GF-D8 (cell line): ENCODE measurements around the gene TP53I11.

Experiments used
- DNase-seq: peaks from one replicate; lab custom pipeline; 2025; lab: John Stamatoyannopoulos, UW

TP53I11 gene

GRCh38 chr11:44939673-44940395, 10.8 kb downstream of the TP53I11 start:
- no peak for DNase-seq

DNA sequence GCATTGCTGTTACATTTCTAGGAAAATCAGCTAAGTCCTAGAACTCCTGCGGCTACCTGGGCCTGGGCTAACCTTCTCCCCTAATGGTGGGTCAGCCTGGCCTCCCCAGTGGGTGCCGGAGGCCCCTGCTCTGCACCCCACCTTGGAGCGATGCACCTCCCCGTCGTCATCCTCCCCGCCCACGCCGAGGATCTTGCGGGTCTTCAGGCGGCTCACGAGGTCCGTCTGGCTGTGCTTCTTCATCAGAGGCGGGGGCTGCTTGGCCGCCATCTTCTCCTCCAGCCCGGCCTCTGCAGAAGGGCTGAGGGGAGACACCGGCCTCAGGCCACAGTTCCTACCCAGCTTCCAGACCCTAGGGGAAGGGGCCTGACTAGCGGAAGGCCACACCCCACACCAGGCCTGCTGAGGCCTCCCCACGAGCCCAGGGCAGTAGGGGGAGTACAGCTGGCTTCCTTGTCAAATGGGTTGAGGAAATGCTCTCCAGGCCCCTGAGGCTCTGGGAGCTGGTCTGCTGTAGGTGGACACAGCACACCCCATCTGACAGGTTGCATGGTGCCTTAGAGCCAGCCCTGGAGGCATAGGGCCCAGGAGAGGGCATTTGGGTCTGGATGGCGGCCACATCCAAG, 12.5 kb downstream of the TP53I11 start:
- no peak for DNase-seq

DNA sequence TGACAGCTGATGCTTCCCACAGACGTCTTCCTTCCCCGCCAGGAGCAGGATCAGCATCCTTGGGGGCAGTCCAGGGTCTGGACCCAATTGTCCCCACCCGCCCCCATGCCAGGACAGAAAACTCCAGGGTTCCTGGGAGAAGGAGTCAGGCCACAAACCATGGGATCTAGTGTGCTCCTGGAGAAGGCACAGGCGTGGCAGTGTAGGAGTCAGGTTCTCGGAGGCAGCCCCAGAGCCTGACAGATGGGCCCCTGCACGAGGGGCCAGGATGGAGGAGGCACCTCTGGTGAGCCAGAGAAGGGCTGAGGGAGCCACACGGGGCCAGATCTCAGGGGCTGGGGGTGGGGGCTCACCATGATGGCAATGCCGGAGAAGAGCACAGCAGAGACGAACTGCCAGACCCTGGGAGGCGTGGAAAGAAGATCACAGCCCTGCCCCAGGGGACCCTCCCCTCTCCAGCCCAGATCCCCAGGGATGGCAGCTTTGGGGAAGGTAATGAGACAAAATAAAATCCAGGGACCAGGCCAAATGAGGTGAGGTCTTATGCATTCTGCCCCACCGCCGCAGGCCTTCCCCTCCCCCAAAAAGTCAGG, 13.6 kb downstream of the TP53I11 start:
- no peak for DNase-seq

DNA sequence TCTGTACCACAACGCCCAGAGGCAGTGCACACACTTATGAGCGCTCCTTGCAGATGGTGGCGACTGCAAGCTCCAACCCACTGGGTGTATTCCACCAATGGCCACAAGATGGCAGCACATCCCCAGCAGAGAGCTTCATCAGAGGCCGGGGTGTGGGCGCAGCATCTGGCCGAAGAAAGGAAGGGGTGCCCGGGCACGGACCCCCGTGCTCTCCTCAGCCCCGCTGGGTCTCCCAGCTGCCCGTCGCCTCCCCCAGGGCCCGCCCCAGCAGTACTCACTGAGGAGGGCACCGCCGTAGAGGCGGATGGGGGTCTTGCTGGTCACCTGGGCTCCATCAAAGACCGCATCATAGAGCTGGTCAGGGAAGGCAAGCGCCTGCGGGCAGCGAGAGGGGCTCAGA, 14.2 kb downstream of the TP53I11 start:
- DNase-seq: no peak

DNA sequence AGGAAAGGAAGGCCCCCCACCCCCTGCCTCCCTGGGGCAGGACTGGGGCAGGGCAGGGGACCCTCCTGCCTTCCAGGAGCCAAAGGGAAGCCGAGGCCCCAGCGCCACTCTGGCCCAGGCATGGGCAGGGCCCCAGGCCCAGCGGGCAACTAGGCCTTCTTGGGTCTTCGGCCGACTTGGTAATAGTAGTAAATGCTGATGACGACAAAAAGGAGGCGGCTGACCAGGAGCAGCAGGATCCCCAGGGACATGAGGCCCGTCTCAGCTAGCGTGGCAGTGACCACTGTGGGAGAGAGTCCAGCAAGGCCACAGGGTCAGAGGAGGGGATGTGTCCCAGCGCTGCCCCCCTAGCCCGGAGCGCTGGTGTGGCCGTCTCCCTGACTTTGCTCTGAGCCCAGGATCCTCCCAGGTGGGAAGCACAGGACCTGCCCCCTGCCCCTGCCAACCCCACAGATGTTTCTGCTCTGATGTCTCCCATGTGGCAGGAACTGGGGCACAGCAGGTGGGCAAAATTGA, 15.9 kb downstream of the TP53I11 start:
- no peak for DNase-seq

DNA sequence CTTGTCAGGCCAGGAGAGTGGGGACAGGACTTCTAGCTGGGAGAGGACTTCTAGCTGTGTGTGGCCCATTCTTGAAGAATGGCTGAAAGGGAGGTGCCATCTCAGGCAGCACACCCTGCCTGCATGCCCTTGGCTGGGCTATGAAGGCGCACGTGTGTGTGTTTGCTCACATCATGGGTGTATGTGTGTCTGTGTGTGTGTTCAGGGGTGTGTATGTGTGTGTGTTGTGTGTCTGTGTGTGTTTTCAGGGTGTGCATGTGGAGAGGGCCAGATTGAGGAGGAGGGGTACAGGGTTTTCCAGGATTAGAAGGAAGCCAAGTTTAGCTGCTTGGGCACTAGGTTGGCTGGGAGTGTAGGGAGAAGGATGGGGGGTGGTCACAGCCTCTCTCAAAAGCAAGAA, 16.6 kb downstream of the TP53I11 start:
- no peak for DNase-seq

- no peak for DNase-seq
Measured at GRCh38 chr11:44931466-44931865, 19.2 kb downstream of the TP53I11 start.

DNA sequence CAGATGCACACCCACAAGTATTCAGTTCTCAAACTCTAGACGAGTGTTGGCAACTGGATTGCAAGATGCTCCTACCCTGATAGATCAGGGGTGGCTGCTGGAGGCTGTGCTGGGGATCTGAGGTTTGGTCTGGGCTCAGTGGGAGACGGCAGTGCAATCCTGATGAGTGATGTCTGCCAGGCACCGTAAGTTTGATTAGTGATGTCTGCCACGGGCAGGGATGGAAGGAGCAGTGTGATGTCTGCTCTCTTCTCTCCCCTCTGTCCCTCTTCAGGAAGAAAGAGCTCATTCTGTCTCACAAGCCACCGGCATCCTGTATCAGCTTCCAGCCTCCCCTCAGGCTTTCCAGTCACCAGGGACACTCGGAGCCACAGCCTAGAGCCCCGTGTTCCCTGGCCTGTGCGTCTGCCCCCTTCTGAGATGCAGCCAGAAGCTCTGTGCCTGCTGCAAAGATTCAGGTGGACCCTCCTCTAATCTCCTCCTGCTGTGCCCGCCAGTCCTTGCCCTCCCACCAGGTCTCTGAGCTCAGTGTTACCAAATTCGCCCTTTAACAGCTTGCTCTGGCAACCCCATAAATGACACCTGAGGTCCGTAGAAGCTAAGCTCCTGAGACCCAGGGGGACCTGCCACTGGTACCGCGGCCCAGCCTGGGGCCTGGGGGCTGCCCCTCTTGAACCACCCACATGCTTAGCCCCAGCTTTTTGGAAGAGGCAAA, 19.9 kb downstream of the TP53I11 start:
- no peak for DNase-seq

GRCh38 chr11:44928816-44929215, 21.9 kb downstream of the TP53I11 start:
- DNase-seq: no peak

DNA sequence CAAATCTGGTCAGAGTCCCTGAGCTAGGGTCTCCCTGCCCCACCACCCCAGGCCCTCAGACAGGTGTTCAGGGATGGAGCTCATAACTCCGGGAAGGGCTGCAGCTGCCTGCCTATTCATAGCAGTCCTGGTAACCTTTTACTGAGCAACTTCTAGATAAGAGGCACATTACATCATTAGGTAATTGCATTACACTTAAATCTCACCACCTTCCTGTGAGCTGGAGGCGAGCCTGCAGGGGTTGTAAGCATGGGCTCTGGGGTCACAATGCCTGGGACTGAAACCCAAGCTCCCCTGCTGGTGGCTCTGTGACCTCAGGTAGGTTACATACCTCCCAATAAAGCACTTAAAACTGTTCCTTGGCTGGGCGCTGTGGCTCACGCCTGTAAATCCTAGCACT, 22.5 kb downstream of the TP53I11 start:
- DNase-seq: no peak

GRCh38 chr11:44927174-44927661, 23.5 kb downstream of the TP53I11 start:
- DNase-seq: no peak

DNA sequence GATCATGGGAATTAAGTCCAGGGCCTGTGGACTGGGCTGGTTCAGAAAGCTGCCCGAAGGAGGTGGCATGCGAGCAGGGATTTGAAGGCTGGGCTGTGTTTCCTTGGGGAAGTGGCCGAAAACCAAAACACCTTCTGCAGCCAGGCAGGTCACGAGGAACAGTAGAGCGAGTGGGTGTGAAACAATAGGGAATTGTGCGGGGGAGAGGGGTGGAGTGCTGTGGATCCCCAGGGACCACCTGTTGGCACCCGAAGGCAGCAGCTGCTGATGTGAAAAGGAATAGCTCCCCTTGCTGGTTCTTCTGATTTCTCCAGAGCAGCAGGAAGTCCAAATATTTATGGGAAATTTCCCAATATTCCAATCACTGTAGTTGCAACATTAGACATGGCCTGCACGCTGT, 24.6 kb downstream of the TP53I11 start:
- no peak for DNase-seq

GRCh38 chr11:44923806-44924205, 26.9 kb downstream of the TP53I11 start:
- no peak for DNase-seq

- no peak for DNase-seq
Measured at GRCh38 chr11:44923115-44923514, 27.6 kb downstream of the TP53I11 start.

DNA sequence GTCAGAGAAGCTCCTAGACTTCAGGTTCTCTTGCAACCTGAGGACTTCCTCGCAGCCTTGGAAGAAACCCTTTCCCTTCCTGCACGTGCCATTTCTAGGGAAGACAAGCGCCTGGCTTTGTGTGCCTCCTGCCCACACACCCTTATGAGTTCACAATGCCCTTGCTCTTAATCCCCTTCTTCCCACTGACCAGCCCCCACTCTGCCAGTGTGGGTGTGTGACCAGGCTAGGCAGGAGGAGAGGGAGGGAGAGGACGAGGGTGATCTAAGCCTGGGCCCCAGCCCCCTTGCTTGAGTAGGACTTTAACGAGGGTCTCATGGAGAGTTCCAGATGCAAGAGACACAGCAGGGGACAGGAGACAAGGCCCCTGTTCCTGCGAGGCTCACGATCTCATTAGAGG, 30.2 kb downstream of the TP53I11 start:
- DNase-seq: no peak

- no peak for DNase-seq
Measured at GRCh38 chr11:44917741-44918140, 32.9 kb downstream of the TP53I11 start.

DNA sequence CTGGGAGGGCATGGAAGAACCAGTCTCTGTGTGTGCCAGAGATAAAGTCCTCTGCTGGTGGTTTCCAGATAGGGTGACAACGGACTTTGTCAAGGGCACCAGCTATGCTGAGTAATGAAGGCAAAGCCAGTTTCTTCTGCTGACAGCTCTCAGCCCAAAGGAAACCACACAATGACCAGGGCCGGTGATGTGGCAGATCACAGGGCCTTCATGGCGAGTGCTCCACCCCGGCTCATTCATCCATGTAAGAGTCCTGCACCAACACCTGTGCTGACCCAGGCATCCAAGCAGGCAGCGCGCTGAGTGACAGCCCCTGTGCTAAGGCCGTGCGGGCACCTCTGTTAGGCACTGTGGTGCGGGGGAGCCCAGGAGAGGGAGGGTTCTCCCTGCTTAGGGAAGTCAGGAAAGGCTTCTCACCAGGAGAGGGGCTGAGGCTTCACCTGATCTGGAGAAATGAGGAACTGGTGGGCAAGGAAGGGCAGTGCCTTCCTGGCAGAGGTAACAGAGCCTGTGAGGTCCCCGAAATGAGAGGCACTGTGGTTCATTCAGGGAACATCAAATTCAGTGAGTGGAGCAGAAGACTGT, 33.8 kb downstream of the TP53I11 start:
- no peak for DNase-seq

- no peak for DNase-seq
Measured at GRCh38 chr11:44916331-44916730, 34.4 kb downstream of the TP53I11 start.

- DNase-seq: no peak
Measured at GRCh38 chr11:44915621-44916020, 35.1 kb downstream of the TP53I11 start.

DNA sequence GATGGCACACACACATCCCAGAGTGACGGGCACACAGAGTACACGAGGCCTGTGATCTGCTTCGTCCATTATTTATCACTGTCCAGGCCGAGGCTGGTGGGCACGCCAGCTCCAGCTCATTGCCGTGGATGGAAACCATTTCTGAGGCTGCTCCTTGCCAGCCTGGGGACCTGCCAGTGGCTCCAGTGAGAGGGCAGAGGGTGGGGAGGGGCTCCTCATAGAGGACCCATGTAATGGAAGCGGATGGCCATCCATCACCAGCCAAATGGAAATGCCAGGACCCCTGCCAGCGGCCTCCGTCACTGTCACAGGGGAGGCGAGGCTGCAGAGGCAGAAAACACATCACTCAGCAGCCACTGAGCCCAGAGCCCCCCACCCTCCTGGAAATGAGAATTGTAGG, 35.7 kb downstream of the TP53I11 start:
- no peak for DNase-seq

- DNase-seq: no peak
Measured at GRCh38 chr11:44914105-44914504, 36.6 kb downstream of the TP53I11 start.

DNA sequence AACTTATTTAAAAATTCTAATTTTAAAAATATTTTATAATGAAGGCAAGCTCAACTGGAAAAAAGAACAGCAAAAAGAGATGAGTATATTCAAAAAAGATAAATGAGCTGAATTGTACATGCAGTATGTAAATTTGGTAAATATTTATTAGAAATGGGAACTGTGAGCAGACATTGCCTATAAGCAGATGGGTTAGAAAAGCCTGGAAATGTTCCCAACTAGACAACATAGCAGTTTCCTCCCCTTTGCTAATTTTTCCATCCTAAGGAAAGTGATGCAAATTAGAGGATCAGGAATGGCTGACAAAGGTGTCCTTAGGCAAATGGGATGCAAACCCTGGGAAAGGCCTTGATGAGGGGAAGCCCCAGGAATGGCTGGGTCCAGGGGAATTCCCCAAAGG, 37.2 kb downstream of the TP53I11 start:
- DNase-seq: no peak
